ENCODE measurements around the gene DUSP15. TPM values are rescaled to one million over a fixed set of nuclear protein-coding genes. Genes with fewer than 3 reads are reported as not detected.

DUSP15 gene
- total and polyA plus RNA-seq, 9 donors: 2.5 to 17.0 (median 6.9) TPM

- H3K4me1 ChIP-seq (ENCODE audit: insufficient read depth): peaks cover 3% of the 10 kb centered on the region
- H3K27ac ChIP-seq: no peak overlapping the region
- H3K36me3 ChIP-seq: no peaks in the 10 kb centered on the region
- intact Hi-C loops (cut with DNase I): loop anchor here in 2 of 4 donors (10.0 kb wide), 1 partner anchor 97 kb away; the partner anchor contains the start of gene PDRG1 (in 2 of the 2)
- DNase-seq: peak in 2 of 5 donors; percentile 9 to 20
- H3K27me3 ChIP-seq: no peaks in the 10 kb centered on the region
- 67 to 77% (median 71%) methylated on average over 15 of the region's 15 CpGs for WGBS, 3 donors
- no peaks in the 10 kb centered on the region for H3K9me3 ChIP-seq
- TF ChIP-seq CTCF (IDR thresholded peaks at IDR 0.05) (no peak), POLR2A (IDR thresholded peaks at IDR 0.05) (no peak)
- H3K4me3 ChIP-seq: no peak overlapping the region
These were observed 12.2 kb downstream of the DUSP15 start for GRCh38 chr20:31857861-31858759.

GRCh38 chr20:31856516-31856915 lies 13.8 kb downstream of the DUSP15 start:
- H3K36me3 ChIP-seq: no peaks in the 10 kb centered on the region

GRCh38 chr20:31853481-31853880 lies 16.8 kb downstream of the DUSP15 start:
- peak in 1 of 5 donors; percentile 7 for DNase-seq
- H3K36me3 ChIP-seq: no peaks in the 10 kb centered on the region
- H3K4me3 ChIP-seq: no peak overlapping the region

More at GRCh38 chr20:31856516-31856915, 13.8 kb downstream of the DUSP15 start:
- peak in 1 of 5 donors; percentile 20 for DNase-seq
- no peaks in the 10 kb centered on the region for H3K9me3 ChIP-seq
- WGBS, 3 donors: 72 to 79% (median 78%) methylated on average over 3 of the region's 3 CpGs
- peaks cover 3% of the 10 kb centered on the region for H3K4me1 ChIP-seq (ENCODE audit: insufficient read depth)
- H3K27me3 ChIP-seq: no peaks in the 10 kb centered on the region
- H3K4me3 ChIP-seq: no peak overlapping the region
- TF ChIP-seq CTCF (IDR thresholded peaks at IDR 0.05) (no peak), POLR2A (IDR thresholded peaks at IDR 0.05) (no peak), EP300 (IDR thresholded peaks at IDR 0.05) (no peak)
- intact Hi-C loops (cut with DNase I): loop anchor here in 2 of 4 donors (10.0 kb wide), 1 partner anchor 98 kb away; the partner anchor contains the start of gene PDRG1 (in 2 of the 2)
- no peak overlapping the region for H3K27ac ChIP-seq

More at GRCh38 chr20:31853481-31853880, 16.8 kb downstream of the DUSP15 start:
- WGBS, 3 donors: 71 to 76% (median 73%) methylated on average over 7 of the region's 7 CpGs
- TF ChIP-seq POLR2A (IDR thresholded peaks at IDR 0.05) (no peak), EP300 (IDR thresholded peaks at IDR 0.05) (no peak), CTCF (IDR thresholded peaks at IDR 0.05) (no peak)
- Histone ChIP-seq H3K27ac (no peak overlapping the region), H3K9me3 (no peaks in the 10 kb centered on the region), H3K27me3 (no peaks in the 10 kb centered on the region), H3K4me1 (ENCODE audit: insufficient read depth) (no peaks in the 10 kb centered on the region)
- intact Hi-C loops (cut with DNase I): loop anchor here in 2 of 4 donors (10.0 kb wide), 1 partner anchor 101 kb away; the partner anchor contains the start of gene PDRG1 (in 2 of the 2)

Measured in ovary (tissue), 9 donors.